Measurements from ENCODE around the gene SSBP2.

DNA sequence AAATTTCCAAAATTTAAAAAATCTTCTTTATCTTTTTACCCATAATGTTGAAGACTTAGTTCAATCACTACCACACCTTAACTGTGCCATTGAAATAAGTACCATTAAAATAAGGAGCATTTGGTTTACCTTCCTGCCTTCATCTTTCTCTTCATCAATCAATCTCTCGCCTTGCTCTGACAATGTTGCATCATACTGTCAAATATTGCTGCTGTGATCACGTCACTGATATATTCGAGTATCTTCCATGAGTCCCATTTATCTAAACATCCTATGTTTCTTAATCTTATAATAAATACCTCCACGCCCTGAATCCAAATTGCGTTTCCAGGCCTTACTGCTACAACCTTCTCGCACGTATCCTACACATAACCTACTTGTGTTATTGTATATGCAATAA, 201.8 kb downstream of the SSBP2 start:
- TF ChIP-seq, protein P1, sequence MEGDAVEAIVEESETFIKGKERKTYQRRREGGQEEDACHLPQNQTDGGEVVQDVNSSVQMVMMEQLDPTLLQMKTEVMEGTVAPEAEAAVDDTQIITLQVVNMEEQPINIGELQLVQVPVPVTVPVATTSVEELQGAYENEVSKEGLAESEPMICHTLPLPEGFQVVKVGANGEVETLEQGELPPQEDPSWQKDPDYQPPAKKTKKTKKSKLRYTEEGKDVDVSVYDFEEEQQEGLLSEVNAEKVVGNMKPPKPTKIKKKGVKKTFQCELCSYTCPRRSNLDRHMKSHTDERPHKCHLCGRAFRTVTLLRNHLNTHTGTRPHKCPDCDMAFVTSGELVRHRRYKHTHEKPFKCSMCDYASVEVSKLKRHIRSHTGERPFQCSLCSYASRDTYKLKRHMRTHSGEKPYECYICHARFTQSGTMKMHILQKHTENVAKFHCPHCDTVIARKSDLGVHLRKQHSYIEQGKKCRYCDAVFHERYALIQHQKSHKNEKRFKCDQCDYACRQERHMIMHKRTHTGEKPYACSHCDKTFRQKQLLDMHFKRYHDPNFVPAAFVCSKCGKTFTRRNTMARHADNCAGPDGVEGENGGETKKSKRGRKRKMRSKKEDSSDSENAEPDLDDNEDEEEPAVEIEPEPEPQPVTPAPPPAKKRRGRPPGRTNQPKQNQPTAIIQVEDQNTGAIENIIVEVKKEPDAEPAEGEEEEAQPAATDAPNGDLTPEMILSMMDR (IDR thresholded peaks at IDR 0.05; ENCODE audit: insufficient read depth, low read length, poor library complexity, severe bottlenecking): no peak
- no peak for TF ChIP-seq EZH2phosphoT487 (conservative IDR thresholded peaks at IDR 0.05; ENCODE audit: low read length)

Measured in SU-DHL-6 (cell line).